GM12801 (cell line): ENCODE data around the gene GRK1.

Experiments
- CTCF ChIP-seq: IDR thresholded peaks from one replicate; pipeline ENCODE4 v1.5.1; 2011; ENCODE audit warnings: control low read depth; ENCODE audit not compliant: insufficient read length; ENCODE audit errors: extremely low read depth

GRK1 gene

GRCh38 chr13:113649212-113649611 is 17.8 kb upstream of the GRK1 start:
- no peak for TF ChIP-seq CTCF

DNA sequence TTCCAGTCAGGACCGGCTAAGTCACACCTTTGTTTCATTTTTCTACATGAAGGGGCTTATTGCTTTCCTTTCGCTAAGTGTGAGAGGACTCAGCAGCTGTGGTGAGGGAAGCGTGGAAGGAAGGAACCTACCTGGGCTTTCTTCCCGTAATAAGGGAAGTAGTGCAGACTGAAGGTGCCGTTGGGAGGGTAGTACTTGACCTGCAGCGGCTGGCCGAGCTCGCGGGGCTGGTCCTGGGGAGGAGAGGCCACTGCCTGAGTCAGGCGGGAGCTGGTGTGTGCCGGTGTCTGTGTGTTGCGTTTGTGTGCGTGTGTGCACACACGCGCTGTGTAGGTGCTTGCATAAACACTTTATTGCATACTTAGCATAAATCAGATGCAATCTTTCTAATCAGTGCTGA is 16.7 kb upstream of the GRK1 start:
- TF ChIP-seq CTCF: no peak

DNA sequence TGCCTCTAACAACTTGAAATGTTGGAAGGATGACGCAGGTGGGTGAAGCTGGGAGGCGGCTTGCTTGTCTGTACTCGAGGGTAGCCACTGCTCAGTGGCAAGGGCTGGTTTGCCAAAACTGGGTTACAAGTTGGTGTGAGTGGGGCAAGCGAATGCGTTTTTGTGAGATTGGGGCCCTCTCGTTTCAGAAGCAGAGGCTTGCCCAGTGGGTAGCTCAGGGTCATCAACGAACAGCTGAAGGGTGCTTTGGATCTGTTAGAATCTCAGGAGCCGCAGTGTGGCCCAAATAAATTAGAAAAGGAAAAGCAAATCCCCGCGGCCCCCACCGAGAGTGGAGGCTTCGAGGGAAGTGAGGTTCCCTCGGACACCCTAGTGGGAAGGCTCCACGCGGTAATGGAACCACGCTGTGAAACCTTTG is 16.3 kb upstream of the GRK1 start:
- no peak for TF ChIP-seq CTCF

GRCh38 chr13:113651511-113652403 is 15.3 kb upstream of the GRK1 start:
- TF ChIP-seq CTCF: no peak

DNA sequence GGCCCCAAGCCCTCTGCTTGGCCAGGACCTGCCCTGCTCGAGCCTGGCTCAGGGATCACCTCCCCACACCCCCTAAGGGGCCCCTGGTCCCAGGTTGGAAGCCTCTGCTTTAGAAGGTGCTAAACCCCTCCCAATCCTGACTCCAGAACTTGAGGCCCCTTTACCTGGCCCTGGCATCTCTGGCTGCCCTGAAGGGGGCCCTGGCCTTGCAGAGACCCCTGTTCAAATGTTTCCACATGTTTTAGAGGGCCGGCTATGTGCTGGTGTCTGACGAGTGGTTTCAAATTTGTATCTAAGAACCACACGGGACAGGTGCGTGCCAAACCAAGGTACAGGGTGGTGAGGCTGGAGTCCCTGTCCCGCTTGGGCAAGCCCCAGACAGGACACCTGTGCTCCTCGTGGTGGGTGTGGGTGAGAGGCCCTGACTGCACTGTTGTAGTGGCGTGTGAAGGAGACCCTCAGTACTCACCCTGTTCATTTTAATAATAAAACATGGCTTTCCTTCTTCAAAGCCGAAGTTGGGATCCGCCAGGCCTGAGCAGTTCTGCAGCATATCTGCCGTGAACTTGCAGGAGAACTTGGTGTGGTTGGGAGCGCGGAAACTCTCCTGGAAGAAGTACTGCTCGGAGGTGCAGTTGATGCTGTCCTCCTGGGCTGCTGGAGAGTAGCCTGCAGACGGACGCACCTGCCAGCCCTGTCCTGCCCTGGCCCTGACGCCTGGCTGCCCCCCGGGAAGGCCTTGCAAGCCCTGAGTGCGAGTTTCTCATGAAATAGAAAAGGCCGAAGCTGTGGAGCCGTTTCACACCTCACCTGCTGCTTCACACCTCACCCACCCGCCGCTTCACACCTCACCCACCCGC is 14.4 kb upstream of the GRK1 start:
- TF ChIP-seq CTCF: no peak

- TF ChIP-seq CTCF: no peak
These were observed 13.5 kb upstream of the GRK1 start for GRCh38 chr13:113653264-113654174.
